Suprapubic skin (tissue), 4 donors: ENCODE data around the gene BST1. TPM values are rescaled to one million over a fixed set of nuclear protein-coding genes. Genes with fewer than 3 reads are reported as not detected.

Experiments used
- DNase-seq, 2 donors: peaks; one replicate each; pipeline ENCODE4 v3.0.0-alpha.2; 2019; ENCODE audit warnings: low spot score in 2 of 2
- H3K27ac ChIP-seq: fragments of 200-600 bp; sonication (generic); one replicate; pipeline ENCODE4 v1.5.1; 2019
- H3K27me3 ChIP-seq: fragments of 200-600 bp; sonication (generic); one replicate; pipeline ENCODE4 v1.5.1; 2019
- H3K36me3 ChIP-seq: fragments of 200-600 bp; sonication (generic); one replicate; pipeline ENCODE4 v1.5.1; 2019
- H3K4me1 ChIP-seq: fragments of 200-600 bp; sonication (generic); one replicate; pipeline ENCODE4 v1.5.1; 2019
- H3K4me3 ChIP-seq: fragments of 200-600 bp; sonication (generic); one replicate; pipeline ENCODE4 v1.5.1; 2019; ENCODE audit warnings: mild to moderate bottlenecking
- H3K9me3 ChIP-seq: fragments of 200-600 bp; sonication (generic); one replicate; pipeline ENCODE4 v1.5.1; 2019
- EP300 ChIP-seq: sonication (generic); formaldehyde crosslinking; IDR thresholded peaks from one replicate; pipeline ENCODE4 v1.6.1; 2017; ENCODE audit warnings: antibody characterized with exemption
- POLR2A ChIP-seq, 2 donors: fragments of 450-650 bp; IDR thresholded peaks; one replicate each; pipeline ENCODE4 v1.6.1; 2017; ENCODE audit warnings: antibody characterized with exemption in 2 of 2, mild to moderate bottlenecking in 2 of 2, moderate library complexity in 2 of 2
- POLR2AphosphoS5 ChIP-seq, 3 donors: sonication (generic); formaldehyde crosslinking; IDR thresholded peaks; one replicate each; pipeline ENCODE4 v1.6.1; 2017; ENCODE audit warnings: antibody characterized with exemption in 3 of 3
- WGBS: methylation state at CpG from one replicate; pipeline ENCODE4 v1.1.5; 2018; 5-methylcytosine and 5-hydroxymethylcytosine counted together
- total RNA-seq, 4 donors: library from RNA; depleted of rRNA; stranded (reverse); fragments of >200 nt; gene quantifications; one replicate each; pipeline ENCODE4 v1.1.0, GENCODE V29; 2016
- TF ChIP-seq, protein P1 (sequence below), 2 donors: fragments of 200-600 bp in 1 of 2; fragments of 450-650 bp in 1 of 2; sonication (generic) in 1 of 2; IDR thresholded peaks; one replicate each; pipeline ENCODE4 v1.5.1; 2016 to 2019; ENCODE audit warnings: antibody characterized with exemption in 2 of 2, mild to moderate bottlenecking in 1 of 2, moderate library complexity in 1 of 2

The BST1 gene
- total RNA-seq, 4 donors from 2014 or later, result 2.2 to 8.4 (median 4.0) TPM

DNA sequence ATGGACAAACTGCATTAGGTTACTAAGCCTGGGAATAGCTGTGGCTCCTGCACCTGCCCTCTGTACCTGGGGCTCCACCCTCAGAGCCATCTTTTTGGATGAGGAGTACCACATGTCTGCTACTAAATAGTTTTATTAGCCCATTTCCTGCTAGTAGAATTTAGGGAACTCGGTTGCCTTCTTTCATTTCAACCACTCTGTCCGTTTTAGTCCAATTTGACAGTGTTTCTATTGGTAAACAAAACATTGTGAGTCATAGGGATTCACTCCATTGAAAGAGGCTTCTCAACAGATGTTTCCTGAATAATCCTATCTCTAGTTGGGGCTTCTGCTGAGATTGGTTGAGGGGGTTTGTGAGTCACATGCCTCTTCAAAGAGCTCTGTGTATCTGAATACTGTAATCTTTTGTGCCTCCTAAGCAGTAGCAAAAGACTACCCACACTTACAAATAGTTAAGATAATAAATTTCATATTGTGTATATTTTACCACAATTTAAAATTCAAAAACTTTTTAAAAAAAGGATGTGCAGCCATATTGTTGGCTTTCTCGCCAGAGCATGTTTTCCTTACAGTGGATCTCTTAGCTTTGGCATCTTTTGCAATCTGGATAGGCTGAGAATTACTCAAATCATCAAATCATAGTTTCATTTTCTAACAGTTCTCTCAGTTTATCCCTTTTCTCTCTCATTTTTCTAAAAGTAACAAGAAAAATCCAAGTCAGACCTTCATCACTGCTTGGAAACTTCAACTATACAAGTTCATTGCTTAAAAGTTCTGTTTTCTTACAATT lies 11.3 kb upstream of the BST1 start:
- H3K4me3 ChIP-seq, result no peak overlapping the region
- H3K36me3 ChIP-seq, result peaks cover 6% of the 10 kb centered on the region
- no peaks in the 10 kb centered on the region for H3K9me3 ChIP-seq
- WGBS, result 65% methylated on average over 3 of the region's 3 CpGs
- TF ChIP-seq POLR2A (IDR thresholded peaks at IDR 0.05), result no peak
- no peak for TF ChIP-seq POLR2AphosphoS5 (IDR thresholded peaks at IDR 0.05)
- no peak for DNase-seq
- no peaks in the 10 kb centered on the region for H3K27me3 ChIP-seq
- H3K4me1 ChIP-seq, result peaks cover 10% of the 10 kb centered on the region
- H3K27ac ChIP-seq, result peak overlapping the region; percentile 39

DNA sequence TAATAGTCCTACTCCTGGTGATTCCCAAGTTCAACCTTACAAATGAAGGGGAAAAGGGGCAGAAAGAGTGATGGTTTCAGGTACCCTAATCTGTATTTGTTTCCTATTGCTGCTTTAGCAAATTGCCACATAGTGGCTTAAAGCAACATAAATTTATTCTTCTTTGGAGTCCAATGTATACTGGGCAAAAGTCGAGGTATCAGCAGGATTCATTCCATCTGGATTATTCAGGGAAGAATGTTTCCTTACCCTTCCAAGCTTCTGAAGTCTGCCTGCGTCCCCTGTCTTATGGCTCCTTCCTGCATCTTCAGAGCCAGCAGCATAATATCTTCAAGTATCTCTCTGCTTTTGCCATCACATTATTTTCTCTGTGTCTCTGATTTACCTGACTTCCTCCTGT lies 10.3 kb upstream of the BST1 start:
- Histone ChIP-seq H3K4me1 (peaks cover 10% of the 10 kb centered on the region), H3K4me3 (no peak overlapping the region), H3K9me3 (no peaks in the 10 kb centered on the region), H3K36me3 (no peaks in the 10 kb centered on the region), H3K27ac (no peak overlapping the region), H3K27me3 (no peaks in the 10 kb centered on the region)
- 91% methylated on average over 2 of the region's 2 CpGs for WGBS
- no peak for DNase-seq
- no peak for TF ChIP-seq POLR2A (IDR thresholded peaks at IDR 0.05)
- no peak for TF ChIP-seq POLR2AphosphoS5 (IDR thresholded peaks at IDR 0.05)
- TF ChIP-seq, protein P1, sequence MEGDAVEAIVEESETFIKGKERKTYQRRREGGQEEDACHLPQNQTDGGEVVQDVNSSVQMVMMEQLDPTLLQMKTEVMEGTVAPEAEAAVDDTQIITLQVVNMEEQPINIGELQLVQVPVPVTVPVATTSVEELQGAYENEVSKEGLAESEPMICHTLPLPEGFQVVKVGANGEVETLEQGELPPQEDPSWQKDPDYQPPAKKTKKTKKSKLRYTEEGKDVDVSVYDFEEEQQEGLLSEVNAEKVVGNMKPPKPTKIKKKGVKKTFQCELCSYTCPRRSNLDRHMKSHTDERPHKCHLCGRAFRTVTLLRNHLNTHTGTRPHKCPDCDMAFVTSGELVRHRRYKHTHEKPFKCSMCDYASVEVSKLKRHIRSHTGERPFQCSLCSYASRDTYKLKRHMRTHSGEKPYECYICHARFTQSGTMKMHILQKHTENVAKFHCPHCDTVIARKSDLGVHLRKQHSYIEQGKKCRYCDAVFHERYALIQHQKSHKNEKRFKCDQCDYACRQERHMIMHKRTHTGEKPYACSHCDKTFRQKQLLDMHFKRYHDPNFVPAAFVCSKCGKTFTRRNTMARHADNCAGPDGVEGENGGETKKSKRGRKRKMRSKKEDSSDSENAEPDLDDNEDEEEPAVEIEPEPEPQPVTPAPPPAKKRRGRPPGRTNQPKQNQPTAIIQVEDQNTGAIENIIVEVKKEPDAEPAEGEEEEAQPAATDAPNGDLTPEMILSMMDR (IDR thresholded peaks at IDR 0.05), result no peak
- no peak for TF ChIP-seq EP300

DNA sequence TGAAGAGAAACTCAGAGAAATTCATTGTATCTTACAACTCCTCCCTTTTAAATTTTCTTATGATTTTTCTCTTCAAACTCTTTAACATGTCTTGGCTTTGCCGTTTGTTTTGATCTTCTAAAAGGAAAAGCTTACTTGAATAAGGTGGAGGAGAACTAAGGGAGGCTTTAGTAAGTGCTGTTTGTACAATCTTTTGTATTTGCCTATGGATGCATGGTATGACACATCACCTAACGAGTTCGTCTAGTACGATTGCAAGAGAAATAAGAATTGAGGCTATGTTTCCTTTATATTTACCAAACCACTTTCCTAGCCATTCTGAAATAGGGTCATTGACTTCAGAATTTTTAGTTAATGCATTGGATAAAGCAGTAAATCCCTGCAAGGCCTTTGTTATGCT lies 8.4 kb upstream of the BST1 start:
- WGBS, result 85% methylated on average over 4 of the region's 4 CpGs
- TF ChIP-seq, protein P1 (IDR thresholded peaks at IDR 0.05), result no peak
- TF ChIP-seq EP300 (no peak), POLR2AphosphoS5 (IDR thresholded peaks at IDR 0.05) (no peak), POLR2A (IDR thresholded peaks at IDR 0.05) (no peak)
- Histone ChIP-seq H3K27me3 (no peaks in the 10 kb centered on the region), H3K36me3 (no peaks in the 10 kb centered on the region), H3K4me1 (peaks cover 10% of the 10 kb centered on the region), H3K9me3 (no peaks in the 10 kb centered on the region), H3K4me3 (no peak overlapping the region), H3K27ac (no peak overlapping the region)
- DNase-seq, result no peak

DNA sequence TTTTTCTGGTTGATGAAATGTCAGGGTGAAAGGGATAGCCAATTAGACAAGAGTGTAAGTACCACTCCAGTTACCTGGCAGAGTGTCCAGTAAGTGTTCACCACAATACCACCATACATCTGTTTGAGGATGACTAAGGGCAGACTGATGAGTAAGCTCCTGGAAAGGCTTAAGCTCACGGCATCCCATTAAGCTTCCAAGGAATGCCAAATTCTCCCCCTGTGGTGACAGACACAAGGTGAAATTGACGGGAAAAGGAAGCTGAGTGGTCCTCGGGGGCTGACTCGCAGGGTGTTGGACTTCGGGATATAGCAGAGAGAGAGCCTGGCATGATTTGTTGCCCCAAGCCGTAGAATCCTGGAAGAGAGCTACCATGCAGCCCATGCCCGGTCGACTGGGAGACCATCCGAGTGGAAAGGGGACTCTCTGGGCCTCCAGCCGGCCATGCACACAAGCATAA lies 7.6 kb upstream of the BST1 start:
- Histone ChIP-seq H3K9me3 (no peaks in the 10 kb centered on the region), H3K27me3 (no peaks in the 10 kb centered on the region)
- 83% methylated on average over 10 of the region's 10 CpGs for WGBS

DNA sequence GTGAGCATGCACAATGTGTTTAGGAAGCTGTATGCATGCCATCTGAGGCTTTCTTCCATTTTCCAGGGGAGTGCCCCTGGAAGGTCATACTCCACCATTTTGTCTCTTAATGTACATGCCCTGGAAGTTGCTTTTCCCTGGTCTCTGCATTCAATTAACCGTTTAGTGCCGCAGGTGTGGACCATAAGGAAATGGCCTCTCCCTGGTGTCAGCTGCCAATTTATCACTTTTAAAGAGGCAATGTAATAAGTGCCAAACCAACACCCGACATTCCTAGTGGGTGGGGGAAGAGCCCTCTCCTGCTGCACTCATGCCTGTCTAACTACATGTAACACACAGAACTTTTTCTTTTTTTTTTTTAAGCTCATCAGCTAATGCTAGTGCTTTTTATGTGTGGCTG lies 7.1 kb upstream of the BST1 start:
- TF ChIP-seq POLR2A (IDR thresholded peaks at IDR 0.05) (no peak), EP300 (no peak), POLR2AphosphoS5 (IDR thresholded peaks at IDR 0.05) (no peak)
- TF ChIP-seq, protein P1 (IDR thresholded peaks at IDR 0.05), result no peak
- Histone ChIP-seq H3K4me1 (peaks cover 6% of the 10 kb centered on the region), H3K27ac (no peak overlapping the region), H3K36me3 (no peaks in the 10 kb centered on the region), H3K4me3 (no peak overlapping the region), H3K9me3 (no peaks in the 10 kb centered on the region), H3K27me3 (no peaks in the 10 kb centered on the region)
- no peak for DNase-seq
- WGBS, result 59% methylated on average over 3 of the region's 3 CpGs

More for the DNA sequence above, 7.6 kb upstream of the BST1 start:
- no peak overlapping the region for H3K27ac ChIP-seq
- DNase-seq, result no peak
- peaks cover 10% of the 10 kb centered on the region for H3K4me1 ChIP-seq
- H3K4me3 ChIP-seq, result no peak overlapping the region
- H3K36me3 ChIP-seq, result no peaks in the 10 kb centered on the region
- TF ChIP-seq EP300, result no peak
- TF ChIP-seq POLR2A (IDR thresholded peaks at IDR 0.05), result no peak
- TF ChIP-seq, protein P1 (IDR thresholded peaks at IDR 0.05), result no peak
- no peak for TF ChIP-seq POLR2AphosphoS5 (IDR thresholded peaks at IDR 0.05)
